ENCODE measurements around the gene P2RY12. TPM values are rescaled to one million over a fixed set of nuclear protein-coding genes. Genes with fewer than 3 reads are reported as not detected.

Gene P2RY12
- total RNA-seq, 1 donor from 2014 or later, result not detected

GRCh38 chr3:151289445-151289844, 95.1 kb downstream of the P2RY12 start:
- no peak for DNase-seq (ENCODE audit: low read depth, low spot score)
- peaks cover 9% of the 10 kb centered on the region for H3K4me1 Mint-ChIP-seq
- H3K27me3 Mint-ChIP-seq (ENCODE audit: low read depth), result no peaks in the 10 kb centered on the region
- H3K4me3 Mint-ChIP-seq, result no peak overlapping the region
- no peaks in the 10 kb centered on the region for H3K36me3 Mint-ChIP-seq (ENCODE audit: low read depth)
- H3K27ac Mint-ChIP-seq (ENCODE audit: unreplicated experiment), result no peak overlapping the region
- no peaks in the 10 kb centered on the region for H3K9me3 Mint-ChIP-seq
- TF ChIP-seq, protein P1, sequence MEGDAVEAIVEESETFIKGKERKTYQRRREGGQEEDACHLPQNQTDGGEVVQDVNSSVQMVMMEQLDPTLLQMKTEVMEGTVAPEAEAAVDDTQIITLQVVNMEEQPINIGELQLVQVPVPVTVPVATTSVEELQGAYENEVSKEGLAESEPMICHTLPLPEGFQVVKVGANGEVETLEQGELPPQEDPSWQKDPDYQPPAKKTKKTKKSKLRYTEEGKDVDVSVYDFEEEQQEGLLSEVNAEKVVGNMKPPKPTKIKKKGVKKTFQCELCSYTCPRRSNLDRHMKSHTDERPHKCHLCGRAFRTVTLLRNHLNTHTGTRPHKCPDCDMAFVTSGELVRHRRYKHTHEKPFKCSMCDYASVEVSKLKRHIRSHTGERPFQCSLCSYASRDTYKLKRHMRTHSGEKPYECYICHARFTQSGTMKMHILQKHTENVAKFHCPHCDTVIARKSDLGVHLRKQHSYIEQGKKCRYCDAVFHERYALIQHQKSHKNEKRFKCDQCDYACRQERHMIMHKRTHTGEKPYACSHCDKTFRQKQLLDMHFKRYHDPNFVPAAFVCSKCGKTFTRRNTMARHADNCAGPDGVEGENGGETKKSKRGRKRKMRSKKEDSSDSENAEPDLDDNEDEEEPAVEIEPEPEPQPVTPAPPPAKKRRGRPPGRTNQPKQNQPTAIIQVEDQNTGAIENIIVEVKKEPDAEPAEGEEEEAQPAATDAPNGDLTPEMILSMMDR (conservative IDR thresholded peaks at IDR 0.05), result no peak

Other genes starting within 250 kb of the P2RY12 start
- not detected in 2 replicates for gene GPR171, start 181.5 kb downstream of the P2RY12 start, total RNA-seq
- not detected in 2 replicates for gene P2RY14, start 106.2 kb downstream of the P2RY12 start, total RNA-seq
- gene GPR87, start 67.9 kb downstream of the P2RY12 start, total RNA-seq, result not detected in 2 replicates
- not detected in 2 replicates for gene P2RY13, start 55.2 kb downstream of the P2RY12 start, total RNA-seq
- gene IGSF10, start 76.3 kb upstream of the P2RY12 start, total RNA-seq, result not detected in 2 replicates

Measured in neural crest cell (in vitro differentiated cells).